ENCODE results near the gene KLHL9.

KLHL9 gene

GRCh38 chr9:21357479-21358460 is 22.6 kb upstream of the KLHL9 start:
- peak in 1 of 2 experiments; percentile 1 for DNase-seq (ENCODE audit: low read depth in 1 of 2, low spot score in 1 of 2)
- TF ChIP-seq SPI1 (IDR thresholded peaks at IDR 0.05; ENCODE audit: borderline replicate concordance, low read depth) (peak; percentile 61; the same call in 1 of the 2 replicates), GABPA (IDR thresholded peaks at IDR 0.05; ENCODE audit: low read depth) (no peak)
- Histone ChIP-seq H3K4me3 (replicated peaks; ENCODE audit: insufficient read depth, low read length) (no peak overlapping the region), H3K27me3 (ENCODE audit: insufficient read depth, poor library complexity, severe bottlenecking) (no peaks in the 10 kb centered on the region), H3K27ac (replicated peaks) (no peak overlapping the region)

- DNase-seq (ENCODE audit: low read depth in 1 of 2, low spot score in 1 of 2), result no peak
- H3K27ac ChIP-seq (replicated peaks), result no peak within 1 kb of the TSS
- H3K4me3 ChIP-seq (replicated peaks; ENCODE audit: insufficient read depth, low read length), result no peak within 1 kb of the TSS
- no peaks in the 10 kb centered on the region for H3K27me3 ChIP-seq (ENCODE audit: insufficient read depth, poor library complexity, severe bottlenecking)
- TF ChIP-seq GABPA (IDR thresholded peaks at IDR 0.05; ENCODE audit: low read depth), result no peak
- no peak for TF ChIP-seq REST (IDR thresholded peaks at IDR 0.05; ENCODE audit: insufficient replicate concordance, low read depth)
- TF ChIP-seq CTCF (IDR thresholded peaks at IDR 0.05; ENCODE audit: insufficient read depth, low read length), result no peak
- TF ChIP-seq POLR2AphosphoS5 (IDR thresholded peaks at IDR 0.05; ENCODE audit: low read depth), result no peak
- no peak for TF ChIP-seq SPI1 (IDR thresholded peaks at IDR 0.05; ENCODE audit: borderline replicate concordance, low read depth)
These were observed 15.6 kb upstream of the KLHL9 start, which contains the start of gene IFNA6 for GRCh38 chr9:21350787-21351186. IFNA6 (minus strand) TSS chr9:21350887; CDS start chr9:21350887, 0 bp downstream.

GRCh38 chr9:21348430-21348970 is 13.3 kb upstream of the KLHL9 start:
- no peak overlapping the region for H3K27ac ChIP-seq (replicated peaks)
- no peak overlapping the region for H3K4me3 ChIP-seq (replicated peaks; ENCODE audit: insufficient read depth, low read length)
- no peak for TF ChIP-seq CTCF (IDR thresholded peaks at IDR 0.05; ENCODE audit: insufficient read depth, low read length)
- no peak for TF ChIP-seq GABPA (IDR thresholded peaks at IDR 0.05; ENCODE audit: low read depth)
- no peak for TF ChIP-seq REST (IDR thresholded peaks at IDR 0.05; ENCODE audit: insufficient replicate concordance, low read depth)
- no peak for TF ChIP-seq SPI1 (IDR thresholded peaks at IDR 0.05; ENCODE audit: borderline replicate concordance, low read depth)
- TF ChIP-seq POLR2AphosphoS5 (IDR thresholded peaks at IDR 0.05; ENCODE audit: low read depth), result no peak
- no peaks in the 10 kb centered on the region for H3K27me3 ChIP-seq (ENCODE audit: insufficient read depth, poor library complexity, severe bottlenecking)
- no peak for DNase-seq (ENCODE audit: low read depth in 1 of 2, low spot score in 1 of 2)

GRCh38 chr9:21340735-21341134 is 5.5 kb upstream of the KLHL9 start:
- no peaks in the 10 kb centered on the region for H3K27me3 ChIP-seq (ENCODE audit: insufficient read depth, poor library complexity, severe bottlenecking)
- no peak overlapping the region for H3K27ac ChIP-seq (replicated peaks)
- H3K4me3 ChIP-seq (replicated peaks; ENCODE audit: insufficient read depth, low read length), result no peak overlapping the region
- TF ChIP-seq POLR2AphosphoS5 (IDR thresholded peaks at IDR 0.05; ENCODE audit: low read depth) (no peak), CTCF (IDR thresholded peaks at IDR 0.05; ENCODE audit: insufficient read depth, low read length) (no peak), GABPA (IDR thresholded peaks at IDR 0.05; ENCODE audit: low read depth) (no peak), SPI1 (IDR thresholded peaks at IDR 0.05; ENCODE audit: borderline replicate concordance, low read depth) (no peak), REST (IDR thresholded peaks at IDR 0.05; ENCODE audit: insufficient replicate concordance, low read depth) (no peak)
- DNase-seq (ENCODE audit: low read depth in 1 of 2, low spot score in 1 of 2), result no peak

Data from HL-60 (cell line).